ENCODE results near the gene FCN2. TPM values are rescaled to one million over a fixed set of nuclear protein-coding genes. Genes with fewer than 3 reads are reported as not detected.
A peak's percentile ranks its signal among the peaks of the same experiment; 100 is the strongest.

Gene FCN2
- total RNA-seq, 1 experiment from 2014 or later = not detected

DNA sequence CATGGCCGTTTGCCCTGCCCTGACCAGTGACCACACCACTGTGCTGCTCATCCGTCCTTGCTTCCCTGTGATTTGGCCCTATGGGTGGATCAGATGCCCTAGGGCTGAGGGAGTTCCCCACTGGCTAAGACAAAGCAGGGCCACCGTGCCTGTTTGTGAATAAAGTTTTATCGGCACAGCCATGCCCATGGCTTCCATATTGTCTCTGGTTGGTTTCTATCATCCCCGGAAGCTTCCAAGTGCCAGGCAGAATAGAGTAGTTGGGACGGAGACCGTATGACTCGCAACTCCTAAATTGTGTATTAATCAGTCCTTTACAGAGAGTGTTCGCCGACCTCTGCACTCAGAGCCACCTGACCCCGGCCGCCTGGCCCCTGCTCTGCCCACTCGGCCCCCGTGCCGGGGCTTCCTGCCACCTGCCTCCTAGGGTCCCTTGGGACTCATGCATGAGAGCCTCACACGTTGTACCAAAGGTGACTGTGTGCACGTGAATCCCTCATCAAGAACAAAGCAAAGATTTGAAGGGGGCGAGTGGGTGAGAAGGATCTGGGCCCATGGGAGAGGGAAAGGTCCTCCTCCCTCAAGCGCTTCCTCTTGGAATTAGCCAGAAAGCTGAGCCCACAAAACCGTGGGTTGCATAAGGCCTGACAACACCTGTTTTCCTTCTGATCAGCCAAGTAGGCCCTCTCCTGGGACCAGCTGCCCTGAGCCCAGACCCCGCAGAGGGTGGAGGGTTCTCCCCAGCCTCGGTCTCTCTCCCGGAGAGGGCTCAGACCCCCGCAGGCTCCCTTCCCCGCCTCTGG lies 11.7 kb upstream of the FCN2 start:
- no peak overlapping the region for H3K4me3 ChIP-seq
- no peaks in the 10 kb centered on the region for H3K4me1 ChIP-seq (replicated peaks)
- no peak overlapping the region for H3K27ac ChIP-seq
- no peaks in the 10 kb centered on the region for H3K9me3 ChIP-seq (replicated peaks)
- DNase-seq (ENCODE audit: low read depth in 1 of 2, low spot score in 2 of 2) = no peak
- H3K27me3 ChIP-seq (replicated peaks) = peaks cover 10% of the 10 kb centered on the region; the same call in 1 of the 2 replicates
- no peaks in the 10 kb centered on the region for H3K36me3 ChIP-seq

GRCh38 chr9:134869554-134870300 lies 10.9 kb upstream of the FCN2 start:
- H3K4me3 ChIP-seq = no peak overlapping the region
- no peaks in the 10 kb centered on the region for H3K9me3 ChIP-seq (replicated peaks)
- H3K27ac ChIP-seq = no peak overlapping the region
- H3K4me1 ChIP-seq (replicated peaks) = no peaks in the 10 kb centered on the region
- peaks cover 10% of the 10 kb centered on the region; the same call in 1 of the 2 replicates for H3K27me3 ChIP-seq (replicated peaks)
- peak in 1 of 2 experiments; percentile 40 for DNase-seq (ENCODE audit: low read depth in 1 of 2, low spot score in 2 of 2)
- no peaks in the 10 kb centered on the region for H3K36me3 ChIP-seq

GRCh38 chr9:134870301-134870694 lies 10.3 kb upstream of the FCN2 start:
- H3K27ac ChIP-seq = no peak overlapping the region

DNA sequence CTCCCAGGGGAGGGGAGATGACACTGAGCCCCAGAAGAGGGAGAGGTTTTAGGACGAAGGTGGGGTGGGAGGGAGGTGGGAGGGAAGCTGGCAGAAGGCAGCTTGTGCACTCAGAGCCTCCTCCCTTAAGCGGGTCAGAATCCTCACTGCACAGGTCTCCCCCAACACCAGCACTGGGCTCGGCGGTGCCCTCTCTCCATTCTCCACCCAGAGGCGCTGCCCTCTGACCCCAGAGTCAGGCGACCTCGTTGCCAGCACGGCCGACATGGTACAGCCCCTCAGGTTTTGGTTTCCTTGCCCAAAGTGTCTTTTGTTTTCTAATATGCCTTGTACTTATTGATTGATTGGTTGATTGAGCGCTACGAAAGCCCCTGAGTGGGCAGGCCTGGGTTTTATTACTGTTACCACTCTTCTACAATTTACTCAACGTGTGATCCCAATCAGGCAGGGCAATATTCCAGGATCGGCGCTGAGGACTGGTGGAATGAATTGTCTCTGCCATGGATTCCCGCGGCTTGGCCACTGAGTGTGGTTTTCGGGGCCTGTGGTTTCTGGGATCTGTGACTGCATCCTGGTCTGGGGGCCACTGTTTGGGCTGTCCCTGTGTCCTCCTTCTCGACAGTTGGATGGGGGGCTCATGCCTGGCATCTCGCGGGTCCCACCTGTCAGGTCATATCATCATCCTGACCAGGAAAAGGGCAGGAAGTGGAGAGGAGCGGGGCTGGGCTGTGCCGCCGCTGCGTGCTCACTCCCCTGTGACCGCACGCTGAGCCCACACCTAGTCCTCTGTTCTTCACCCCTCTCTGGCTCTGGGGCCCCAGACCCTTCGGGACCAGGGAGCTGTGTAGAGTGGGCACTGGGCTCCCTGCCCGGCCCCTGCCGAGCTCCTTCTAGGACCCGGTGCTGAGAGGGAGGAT lies 9.6 kb upstream of the FCN2 start:
- DNase-seq (ENCODE audit: low read depth in 1 of 2, low spot score in 2 of 2) = no peak
- no peak overlapping the region for H3K27ac ChIP-seq
- no peak overlapping the region for H3K4me3 ChIP-seq
- H3K4me1 ChIP-seq (replicated peaks) = no peaks in the 10 kb centered on the region
- peaks cover 13% of the 10 kb centered on the region; the same call in 1 of the 2 replicates for H3K27me3 ChIP-seq (replicated peaks)
- no peaks in the 10 kb centered on the region for H3K36me3 ChIP-seq
- H3K9me3 ChIP-seq (replicated peaks) = no peaks in the 10 kb centered on the region

More at GRCh38 chr9:134870301-134870694, 10.3 kb upstream of the FCN2 start:
- peak in 1 of 2 experiments; percentile 35 for DNase-seq (ENCODE audit: low read depth in 1 of 2, low spot score in 2 of 2)
- H3K9me3 ChIP-seq (replicated peaks) = no peaks in the 10 kb centered on the region
- peaks cover 13% of the 10 kb centered on the region; the same call in 1 of the 2 replicates for H3K27me3 ChIP-seq (replicated peaks)
- no peak overlapping the region for H3K4me3 ChIP-seq
- H3K36me3 ChIP-seq = no peaks in the 10 kb centered on the region
- no peaks in the 10 kb centered on the region for H3K4me1 ChIP-seq (replicated peaks)

DNA sequence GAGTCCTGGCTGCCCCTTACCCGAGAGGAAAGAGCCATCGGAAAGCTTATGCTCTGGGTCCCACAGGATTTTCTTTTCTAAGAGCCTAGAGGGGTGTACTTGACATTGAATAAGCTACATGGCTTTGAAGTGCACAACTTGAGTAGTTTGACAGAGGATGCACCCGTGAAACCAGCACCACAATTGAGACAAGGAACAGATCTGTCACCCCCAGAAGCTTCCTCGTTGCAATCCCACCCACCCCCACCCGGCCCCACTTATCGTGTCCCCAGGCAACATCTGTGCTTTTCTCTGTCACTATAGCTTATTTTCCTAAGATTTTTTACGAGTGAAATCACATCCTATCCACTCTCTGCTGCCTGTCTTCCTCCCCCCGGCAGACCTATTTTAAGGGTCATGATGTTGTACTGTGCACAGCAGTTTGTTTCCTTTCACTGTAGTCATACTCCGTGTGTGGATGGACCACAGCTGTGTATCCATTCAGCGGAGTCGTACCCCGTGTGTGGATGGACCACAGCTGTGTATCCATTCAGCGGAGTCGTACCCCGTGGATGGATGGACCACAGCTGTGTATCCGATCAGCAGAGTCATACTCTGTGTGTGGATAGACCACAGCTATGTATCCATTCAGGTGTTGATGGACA lies 8.8 kb upstream of the FCN2 start:
- Histone ChIP-seq H3K4me1 (replicated peaks) (no peaks in the 10 kb centered on the region), H3K9me3 (replicated peaks) (no peaks in the 10 kb centered on the region), H3K27ac (no peak overlapping the region), H3K27me3 (replicated peaks) (peaks cover 20% of the 10 kb centered on the region; the same call in 1 of the 2 replicates), H3K36me3 (no peaks in the 10 kb centered on the region), H3K4me3 (no peak overlapping the region)
- DNase-seq (ENCODE audit: low read depth in 1 of 2, low spot score in 2 of 2) = no peak

DNA sequence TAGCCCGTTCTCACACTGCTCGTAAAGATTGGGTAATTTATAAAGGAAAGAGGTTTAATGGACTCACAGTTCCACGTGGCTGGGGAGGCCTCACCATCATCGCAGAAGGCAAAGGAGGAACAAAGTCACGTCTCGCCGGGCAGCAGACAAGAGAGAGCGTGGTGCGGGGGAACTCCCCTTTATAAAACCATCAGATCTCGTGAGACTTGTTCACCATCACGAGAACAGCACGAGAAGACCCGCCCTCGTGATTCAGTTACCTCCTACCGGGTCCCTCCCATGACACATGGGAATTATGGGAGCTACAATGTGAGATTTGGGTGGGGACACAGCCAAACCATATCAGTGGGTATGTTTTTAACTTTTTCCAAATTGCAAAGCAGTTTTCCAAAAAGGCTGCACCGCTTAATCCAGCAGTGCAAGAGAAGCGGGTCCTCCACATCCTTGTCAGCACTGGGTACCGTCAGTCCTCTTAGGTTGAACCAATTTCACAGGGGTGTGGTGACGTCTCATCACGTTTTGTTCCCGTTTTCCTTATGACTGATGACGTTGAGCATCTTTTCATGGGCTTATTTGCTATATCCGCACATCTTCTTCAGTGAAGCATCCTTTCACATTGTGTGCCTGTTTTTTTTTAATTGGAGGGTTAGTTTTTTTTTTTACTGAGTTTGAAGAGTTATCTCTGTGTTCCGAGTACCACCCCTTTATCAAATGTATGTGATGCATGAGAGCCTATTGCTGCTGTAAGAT lies 8.0 kb upstream of the FCN2 start:
- Histone ChIP-seq H3K4me1 (replicated peaks) (no peaks in the 10 kb centered on the region), H3K27ac (no peak overlapping the region)
- DNase-seq (ENCODE audit: low read depth in 1 of 2, low spot score in 2 of 2) = no peak

DNA sequence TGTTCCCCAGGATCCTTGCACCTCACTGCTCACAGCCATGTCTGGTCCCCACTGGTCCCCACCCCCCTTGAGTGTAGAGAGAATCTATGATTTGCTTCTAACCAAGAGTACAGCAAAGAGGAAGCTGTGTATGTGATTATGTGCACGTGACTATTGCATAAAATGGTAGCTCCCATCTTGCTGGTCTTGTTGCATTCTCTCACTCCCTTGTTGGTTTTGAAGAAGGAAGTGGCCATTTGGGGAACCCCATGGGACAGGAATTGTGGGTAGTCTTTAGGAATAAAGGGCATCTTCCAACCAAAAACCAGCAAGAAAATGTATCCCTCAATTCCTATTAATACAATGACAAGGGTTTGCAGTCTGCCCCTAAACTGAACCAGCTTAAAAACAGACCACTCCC lies 5.2 kb upstream of the FCN2 start:
- H3K4me1 ChIP-seq (replicated peaks) = no peaks in the 10 kb centered on the region
- no peak for DNase-seq (ENCODE audit: low read depth in 1 of 2, low spot score in 2 of 2)
- no peak overlapping the region for H3K27ac ChIP-seq
- H3K36me3 ChIP-seq = no peaks in the 10 kb centered on the region
- no peak overlapping the region for H3K4me3 ChIP-seq
- no peaks in the 10 kb centered on the region for H3K9me3 ChIP-seq (replicated peaks)
- H3K27me3 ChIP-seq (replicated peaks) = peaks cover 32% of the 10 kb centered on the region

More for the DNA sequence above, 8.0 kb upstream of the FCN2 start:
- no peak overlapping the region for H3K4me3 ChIP-seq
- no peaks in the 10 kb centered on the region for H3K36me3 ChIP-seq
- no peaks in the 10 kb centered on the region for H3K9me3 ChIP-seq (replicated peaks)
- H3K27me3 ChIP-seq (replicated peaks) = peaks cover 23% of the 10 kb centered on the region; the same call in 1 of the 2 replicates

DNA sequence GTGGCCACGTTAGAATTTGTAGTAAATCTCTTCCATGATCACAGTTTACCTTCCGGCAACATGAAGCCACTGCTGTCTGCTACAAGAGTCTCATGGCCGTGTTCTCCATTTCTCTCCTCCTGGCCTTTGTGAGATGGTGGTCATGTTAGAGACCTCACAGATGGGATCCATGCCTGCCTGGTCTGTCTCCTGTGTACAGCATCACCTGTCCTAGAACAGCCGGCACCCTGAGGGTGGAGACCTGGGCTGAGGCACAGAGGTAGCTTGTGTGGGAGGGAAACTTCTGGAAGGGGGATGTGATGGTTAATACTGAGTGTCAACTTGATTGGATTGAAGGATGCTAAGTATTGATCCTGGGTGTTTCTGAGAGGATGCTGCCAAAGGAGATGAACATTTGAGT lies 3.1 kb upstream of the FCN2 start:
- Histone ChIP-seq H3K9me3 (replicated peaks) (no peaks in the 10 kb centered on the region), H3K36me3 (no peaks in the 10 kb centered on the region), H3K4me1 (replicated peaks) (no peaks in the 10 kb centered on the region), H3K27me3 (replicated peaks) (peaks cover 24% of the 10 kb centered on the region), H3K27ac (no peak overlapping the region), H3K4me3 (no peak overlapping the region)
- DNase-seq (ENCODE audit: low read depth in 1 of 2, low spot score in 2 of 2) = peak in 1 of 2 experiments; percentile 22

- H3K4me3 ChIP-seq = no peak overlapping the region
- no peaks in the 10 kb centered on the region for H3K36me3 ChIP-seq
- H3K27ac ChIP-seq = no peak overlapping the region
- DNase-seq (ENCODE audit: low read depth in 1 of 2, low spot score in 2 of 2) = no peak
- no peaks in the 10 kb centered on the region for H3K9me3 ChIP-seq (replicated peaks)
- H3K27me3 ChIP-seq (replicated peaks) = peaks cover 21% of the 10 kb centered on the region
- no peaks in the 10 kb centered on the region for H3K4me1 ChIP-seq (replicated peaks)
These were observed 736 bp upstream of the FCN2 start for GRCh38 chr9:134879664-134880483.

DNA sequence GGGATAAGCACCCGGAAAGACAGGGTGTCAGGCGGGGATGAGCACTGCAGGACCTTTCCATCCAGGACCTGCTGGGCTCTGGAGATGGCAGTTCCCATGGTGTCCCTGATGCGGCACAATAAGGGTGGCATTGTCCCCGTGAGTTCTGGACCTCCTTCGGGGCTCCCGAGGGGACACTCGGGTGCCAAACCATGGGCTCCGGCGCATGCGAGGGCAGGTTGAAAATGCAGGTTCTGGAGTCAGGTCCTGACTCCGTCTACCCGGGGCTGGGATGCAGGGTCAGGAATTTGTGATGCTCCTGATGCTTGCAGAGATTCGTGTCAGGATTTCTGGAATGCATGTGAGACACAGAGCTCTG lies 682 bp downstream of the FCN2 start:
- Histone ChIP-seq H3K4me3 (no peak overlapping the region), H3K9me3 (replicated peaks) (no peaks in the 10 kb centered on the region), H3K27ac (no peak overlapping the region), H3K27me3 (replicated peaks) (peaks cover 18% of the 10 kb centered on the region), H3K36me3 (no peaks in the 10 kb centered on the region), H3K4me1 (replicated peaks) (no peaks in the 10 kb centered on the region)
- DNase-seq (ENCODE audit: low read depth in 1 of 2, low spot score in 2 of 2) = no peak

- DNase-seq (ENCODE audit: low read depth in 1 of 2, low spot score in 2 of 2) = no peak
- Histone ChIP-seq H3K4me3 (no peak overlapping the region), H3K27me3 (replicated peaks) (peaks cover 10% of the 10 kb centered on the region), H3K27ac (no peak overlapping the region), H3K9me3 (replicated peaks) (no peaks in the 10 kb centered on the region), H3K4me1 (replicated peaks) (no peaks in the 10 kb centered on the region), H3K36me3 (no peaks in the 10 kb centered on the region)
These were observed 1.7 kb downstream of the FCN2 start for GRCh38 chr9:134882204-134882785.
